Nephron progenitor cell (in vitro differentiated cells): ENCODE measurements around the gene NPAS2.

ENCODE experiments used
- DNase-seq: peaks from one replicate; pipeline ENCODE4 v3.0.0; 2021
- H3K27ac Mint-ChIP-seq: 2 replicates; pipeline ENCODE4 v1.8.0; 2021; ENCODE audit warnings: mild to moderate bottlenecking, moderate library complexity, mixed read lengths
- H3K27me3 Mint-ChIP-seq: 2 replicates; pipeline ENCODE4 v1.8.0; 2021; ENCODE audit warnings: mild to moderate bottlenecking, low read depth, mixed read lengths; ENCODE audit not compliant: poor library complexity
- H3K36me3 Mint-ChIP-seq: 2 replicates; pipeline ENCODE4 v1.8.0; 2021; ENCODE audit warnings: low read depth, mixed read lengths
- H3K4me1 Mint-ChIP-seq: 2 replicates; pipeline ENCODE4 v1.8.0; 2021; ENCODE audit warnings: mixed read lengths
- H3K4me3 Mint-ChIP-seq: 2 replicates; pipeline ENCODE4 v1.8.0; 2021; ENCODE audit warnings: mild to moderate bottlenecking, moderate library complexity, mixed read lengths
- H3K9me3 Mint-ChIP-seq: 2 replicates; pipeline ENCODE4 v1.8.0; 2021; ENCODE audit warnings: mild to moderate bottlenecking, moderate library complexity, mixed read lengths
- TF ChIP-seq, protein P1 (sequence below): fragments of 200-600 bp; sonication (generic); IDR thresholded peaks from 2 replicates; pipeline ENCODE4 v1.5.0; 2021; ENCODE audit warnings: antibody characterized with exemption

NPAS2 gene

DNA sequence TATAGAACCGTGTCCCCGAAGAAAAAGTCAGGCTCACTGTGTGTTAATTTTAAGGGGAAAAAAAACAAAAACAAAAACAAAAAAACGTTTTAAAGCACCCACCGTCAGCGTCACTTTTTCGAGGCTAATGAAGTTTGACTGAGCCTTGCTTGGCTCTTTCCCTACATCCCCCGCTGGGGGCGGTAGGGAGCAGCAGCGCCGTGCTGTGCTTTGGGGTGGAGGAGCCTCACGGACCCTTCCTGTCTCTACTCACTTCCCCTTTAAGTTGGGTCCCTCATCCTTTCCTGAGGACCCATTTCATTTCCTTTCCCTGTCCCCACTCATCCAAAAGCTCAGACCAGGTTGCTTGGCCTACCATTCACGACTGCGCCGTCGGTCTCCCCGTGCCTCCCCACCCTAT lies 99.4 kb downstream of the NPAS2 start:
- TF ChIP-seq, protein P1, sequence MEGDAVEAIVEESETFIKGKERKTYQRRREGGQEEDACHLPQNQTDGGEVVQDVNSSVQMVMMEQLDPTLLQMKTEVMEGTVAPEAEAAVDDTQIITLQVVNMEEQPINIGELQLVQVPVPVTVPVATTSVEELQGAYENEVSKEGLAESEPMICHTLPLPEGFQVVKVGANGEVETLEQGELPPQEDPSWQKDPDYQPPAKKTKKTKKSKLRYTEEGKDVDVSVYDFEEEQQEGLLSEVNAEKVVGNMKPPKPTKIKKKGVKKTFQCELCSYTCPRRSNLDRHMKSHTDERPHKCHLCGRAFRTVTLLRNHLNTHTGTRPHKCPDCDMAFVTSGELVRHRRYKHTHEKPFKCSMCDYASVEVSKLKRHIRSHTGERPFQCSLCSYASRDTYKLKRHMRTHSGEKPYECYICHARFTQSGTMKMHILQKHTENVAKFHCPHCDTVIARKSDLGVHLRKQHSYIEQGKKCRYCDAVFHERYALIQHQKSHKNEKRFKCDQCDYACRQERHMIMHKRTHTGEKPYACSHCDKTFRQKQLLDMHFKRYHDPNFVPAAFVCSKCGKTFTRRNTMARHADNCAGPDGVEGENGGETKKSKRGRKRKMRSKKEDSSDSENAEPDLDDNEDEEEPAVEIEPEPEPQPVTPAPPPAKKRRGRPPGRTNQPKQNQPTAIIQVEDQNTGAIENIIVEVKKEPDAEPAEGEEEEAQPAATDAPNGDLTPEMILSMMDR: peak; percentile 59
- no peak overlapping the region for H3K4me3 Mint-ChIP-seq
- H3K27me3 Mint-ChIP-seq: peaks cover 20% of the 10 kb centered on the region
- no peaks in the 10 kb centered on the region for H3K36me3 Mint-ChIP-seq
- peaks cover 16% of the 10 kb centered on the region for H3K4me1 Mint-ChIP-seq
- H3K27ac Mint-ChIP-seq: no peak overlapping the region
- peaks cover 9% of the 10 kb centered on the region for H3K9me3 Mint-ChIP-seq
- peak; percentile 39 for DNase-seq

DNA sequence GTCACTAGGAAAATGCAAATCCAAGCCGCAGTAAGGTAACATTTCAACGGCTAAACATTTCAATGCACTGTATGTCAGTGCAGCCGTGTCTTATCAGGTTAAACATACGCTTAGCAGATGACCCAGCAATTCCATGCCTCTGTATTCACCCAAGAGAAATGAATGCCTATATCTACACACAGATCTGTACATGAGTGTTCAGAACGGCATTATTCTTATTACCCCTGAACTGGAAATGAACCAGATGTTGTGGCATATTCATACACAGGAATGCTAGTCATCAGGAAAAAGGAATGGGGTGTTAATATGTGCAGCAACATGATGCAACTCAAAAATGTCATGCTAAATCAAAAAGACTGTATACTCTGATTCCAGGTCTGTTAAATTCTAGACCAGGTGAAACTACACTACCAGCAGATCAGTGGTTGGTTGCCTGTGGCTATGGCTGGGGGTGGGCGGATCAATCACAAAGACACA lies 101.8 kb downstream of the NPAS2 start:
- no peak overlapping the region for H3K4me3 Mint-ChIP-seq
- H3K4me1 Mint-ChIP-seq: peaks cover 18% of the 10 kb centered on the region
- no peak for DNase-seq
- peaks cover 20% of the 10 kb centered on the region for H3K27me3 Mint-ChIP-seq
- no peaks in the 10 kb centered on the region for H3K36me3 Mint-ChIP-seq
- TF ChIP-seq, protein P1: no peak
- H3K27ac Mint-ChIP-seq: no peak overlapping the region
- H3K9me3 Mint-ChIP-seq: no peaks in the 10 kb centered on the region

DNA sequence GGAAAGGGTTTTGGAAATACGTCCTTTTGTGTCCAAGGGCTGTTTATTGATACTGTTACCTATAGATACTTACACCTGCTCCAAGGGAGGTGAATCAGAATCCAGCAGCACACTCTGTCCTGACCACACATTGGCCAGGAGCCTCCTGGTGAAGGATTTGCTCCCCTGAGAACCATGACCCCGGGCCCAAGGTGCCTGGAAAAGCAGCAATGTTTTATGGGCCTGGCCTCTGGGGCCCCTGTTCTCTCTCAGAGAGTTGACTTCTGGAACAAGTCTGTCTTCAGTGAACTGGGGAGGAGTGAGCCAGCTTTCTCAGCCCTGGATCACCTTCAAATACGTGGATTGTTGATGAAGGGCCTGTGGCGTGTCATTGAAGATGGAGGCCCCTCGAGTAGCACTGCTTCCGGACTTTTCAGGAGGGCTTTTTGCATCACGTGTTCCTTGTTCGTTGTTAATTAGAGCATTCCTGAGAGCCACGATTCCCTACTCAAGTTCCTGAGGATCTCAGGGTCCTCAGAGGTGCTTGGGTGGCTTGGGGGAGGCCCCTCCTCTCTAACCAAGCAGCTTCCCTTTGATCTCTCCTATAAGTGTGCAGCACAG lies 103.6 kb downstream of the NPAS2 start:
- no peaks in the 10 kb centered on the region for H3K36me3 Mint-ChIP-seq
- H3K9me3 Mint-ChIP-seq: no peaks in the 10 kb centered on the region
- H3K4me1 Mint-ChIP-seq: peaks cover 18% of the 10 kb centered on the region
- TF ChIP-seq, protein P1: no peak
- no peak overlapping the region for H3K27ac Mint-ChIP-seq
- peaks cover 20% of the 10 kb centered on the region for H3K27me3 Mint-ChIP-seq
- DNase-seq: no peak
- H3K4me3 Mint-ChIP-seq: no peak overlapping the region

DNA sequence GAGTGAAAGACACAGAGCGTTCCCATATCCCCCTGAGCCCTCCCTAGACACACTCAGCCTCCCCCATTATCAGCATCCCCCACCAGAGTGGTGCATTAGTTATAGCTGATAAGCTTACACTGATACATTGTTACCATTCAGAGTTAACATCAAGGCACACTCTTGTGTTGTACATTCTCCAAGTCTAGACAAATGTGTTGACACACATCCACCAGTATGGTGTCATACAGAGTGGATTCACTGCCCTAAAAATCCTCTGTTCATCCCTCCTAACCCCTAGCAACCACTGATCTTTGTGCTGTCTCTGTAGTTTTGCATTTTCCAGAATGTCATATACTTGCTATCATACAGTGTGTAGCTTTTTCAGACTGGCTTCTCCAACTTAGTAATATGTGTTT lies 104.2 kb downstream of the NPAS2 start:
- DNase-seq: no peak
- Mint-ChIP-seq H3K9me3 (no peaks in the 10 kb centered on the region), H3K4me1 (peaks cover 18% of the 10 kb centered on the region), H3K27me3 (peaks cover 20% of the 10 kb centered on the region), H3K4me3 (no peak overlapping the region), H3K27ac (peak overlapping the region; percentile 3), H3K36me3 (no peaks in the 10 kb centered on the region)
- TF ChIP-seq, protein P1: no peak

DNA sequence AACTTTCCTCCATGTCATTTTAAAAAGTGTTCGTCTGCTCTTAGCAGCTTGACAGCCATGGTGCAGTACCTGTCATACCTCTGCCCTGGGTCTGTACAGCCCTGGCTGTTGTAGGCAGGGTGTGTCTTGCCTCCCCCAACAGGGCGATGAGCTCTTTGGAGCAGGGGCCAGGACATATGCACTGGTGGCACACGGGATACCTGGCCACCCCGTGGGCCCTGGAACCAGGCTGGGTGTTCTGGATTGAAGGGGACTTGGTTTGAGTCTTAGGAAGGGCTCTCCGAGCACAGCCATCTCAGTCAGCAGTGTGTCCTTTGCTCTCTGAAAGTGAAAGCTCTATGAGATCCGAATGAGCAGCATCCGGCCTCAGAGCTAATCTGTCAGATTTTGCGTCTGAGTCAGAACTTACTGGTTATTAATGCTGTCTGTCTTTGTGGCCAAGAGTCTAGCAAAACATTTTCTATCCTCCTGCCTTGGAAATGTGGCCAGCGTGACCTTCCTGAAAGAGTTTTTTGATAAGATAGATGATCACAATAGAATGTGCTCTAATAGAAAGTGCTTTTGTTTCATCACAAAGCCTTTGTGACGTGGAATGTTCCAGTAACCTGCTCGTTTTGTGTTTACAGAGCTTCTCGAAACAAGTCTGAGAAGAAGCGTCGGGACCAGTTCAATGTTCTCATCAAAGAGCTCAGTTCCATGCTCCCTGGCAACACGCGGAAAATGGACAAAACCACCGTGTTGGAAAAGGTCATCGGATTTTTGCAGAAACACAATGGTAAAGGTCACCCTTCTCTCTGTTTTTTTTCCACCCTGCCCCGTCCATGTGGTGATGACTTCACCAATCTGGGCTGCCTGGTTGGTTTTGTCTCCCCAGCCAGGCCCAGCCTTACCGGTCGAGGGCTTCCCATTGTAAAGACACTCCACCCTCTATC lies 104.8 kb downstream of the NPAS2 start:
- Mint-ChIP-seq H3K4me1 (peaks cover 18% of the 10 kb centered on the region), H3K9me3 (no peaks in the 10 kb centered on the region), H3K27ac (peak overlapping the region; percentile 3), H3K27me3 (peaks cover 13% of the 10 kb centered on the region), H3K36me3 (no peaks in the 10 kb centered on the region), H3K4me3 (no peak overlapping the region)
- no peak for DNase-seq
- TF ChIP-seq, protein P1: no peak
